Esophagus squamous epithelium (tissue), 4 donors: Measurements from ENCODE around the gene SIPA1.

Source experiments
- POLR2A ChIP-seq, 4 donors: fragments of 450-650 bp; IDR thresholded peaks; one replicate each; pipeline ENCODE4 v1.6.1; 2017; ENCODE audit warnings: antibody characterized with exemption in 4 of 4, mild to moderate bottlenecking in 4 of 4, moderate library complexity in 3 of 4
- TF ChIP-seq, protein P1 (sequence below), 6 experiments: fragments of 450-650 bp in 4 of 6; fragments of 200-600 bp in 2 of 6; sonication (generic) in 2 of 6; IDR thresholded peaks; one replicate each; pipeline ENCODE4 v1.5.1; 2016 to 2019; ENCODE audit warnings: antibody characterized with exemption in 6 of 6, mild to moderate bottlenecking in 4 of 6, moderate library complexity in 4 of 6

DNA sequence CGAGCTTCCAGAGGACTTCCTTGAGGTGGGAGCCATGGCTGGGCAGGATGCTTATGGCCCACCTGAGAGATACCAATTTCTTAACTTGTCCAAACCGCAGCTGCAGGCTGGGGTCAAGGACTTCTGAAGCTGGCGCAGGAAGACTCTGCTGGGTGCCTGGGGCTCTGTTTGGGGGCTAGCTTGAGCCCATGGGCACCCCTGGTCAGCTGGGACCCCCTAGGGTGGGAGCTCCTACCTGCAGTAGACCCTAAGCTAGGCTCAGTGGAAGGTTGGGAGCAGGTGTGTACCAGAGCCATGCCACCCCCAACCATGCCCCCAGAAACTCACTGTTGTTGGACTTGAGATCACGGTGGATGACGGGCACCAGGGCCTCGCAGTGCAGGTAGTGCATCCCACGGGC, 25.2 kb upstream of the SIPA1 start:
- TF ChIP-seq POLR2A (IDR thresholded peaks at IDR 0.05), result no peak
- TF ChIP-seq, protein P1, sequence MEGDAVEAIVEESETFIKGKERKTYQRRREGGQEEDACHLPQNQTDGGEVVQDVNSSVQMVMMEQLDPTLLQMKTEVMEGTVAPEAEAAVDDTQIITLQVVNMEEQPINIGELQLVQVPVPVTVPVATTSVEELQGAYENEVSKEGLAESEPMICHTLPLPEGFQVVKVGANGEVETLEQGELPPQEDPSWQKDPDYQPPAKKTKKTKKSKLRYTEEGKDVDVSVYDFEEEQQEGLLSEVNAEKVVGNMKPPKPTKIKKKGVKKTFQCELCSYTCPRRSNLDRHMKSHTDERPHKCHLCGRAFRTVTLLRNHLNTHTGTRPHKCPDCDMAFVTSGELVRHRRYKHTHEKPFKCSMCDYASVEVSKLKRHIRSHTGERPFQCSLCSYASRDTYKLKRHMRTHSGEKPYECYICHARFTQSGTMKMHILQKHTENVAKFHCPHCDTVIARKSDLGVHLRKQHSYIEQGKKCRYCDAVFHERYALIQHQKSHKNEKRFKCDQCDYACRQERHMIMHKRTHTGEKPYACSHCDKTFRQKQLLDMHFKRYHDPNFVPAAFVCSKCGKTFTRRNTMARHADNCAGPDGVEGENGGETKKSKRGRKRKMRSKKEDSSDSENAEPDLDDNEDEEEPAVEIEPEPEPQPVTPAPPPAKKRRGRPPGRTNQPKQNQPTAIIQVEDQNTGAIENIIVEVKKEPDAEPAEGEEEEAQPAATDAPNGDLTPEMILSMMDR (IDR thresholded peaks at IDR 0.05), result no peak
